Measurements from ENCODE around the gene PLEKHM2.

Gene PLEKHM2

DNA sequence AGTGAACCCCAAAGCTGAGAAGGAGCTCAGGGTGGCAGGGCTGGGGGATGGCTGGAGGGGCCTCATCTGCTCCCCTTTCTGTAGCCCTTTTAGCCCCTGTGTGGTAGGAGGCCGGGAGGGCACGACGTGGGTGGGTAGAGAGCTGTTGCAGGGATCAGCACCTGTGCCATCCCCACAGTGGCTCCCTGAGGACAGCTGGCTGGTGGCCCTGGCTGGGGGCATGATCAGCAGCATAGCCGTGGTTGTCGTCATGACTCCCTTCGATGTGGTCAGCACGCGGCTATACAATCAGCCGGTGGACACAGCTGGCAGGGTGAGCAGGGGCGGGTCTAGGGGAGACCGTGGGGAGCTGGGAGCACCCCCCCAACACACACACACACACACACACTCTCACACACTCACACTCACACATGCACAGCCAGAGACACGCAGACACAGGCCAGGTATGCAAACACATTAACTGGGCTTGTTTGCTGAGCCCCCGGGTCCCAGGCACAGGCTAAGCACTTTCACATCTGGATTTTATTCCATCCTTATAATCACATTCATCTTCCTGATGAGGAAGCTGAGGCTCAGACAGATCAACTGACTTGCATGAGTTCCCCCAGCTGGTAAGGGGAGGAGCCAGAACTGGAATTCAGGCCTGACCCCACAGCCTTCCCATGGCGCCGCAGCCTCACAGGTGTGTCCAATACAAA, 54.4 kb downstream of the PLEKHM2 start:
- no peak for DNase-seq (ENCODE audit: low spot score)

DNA sequence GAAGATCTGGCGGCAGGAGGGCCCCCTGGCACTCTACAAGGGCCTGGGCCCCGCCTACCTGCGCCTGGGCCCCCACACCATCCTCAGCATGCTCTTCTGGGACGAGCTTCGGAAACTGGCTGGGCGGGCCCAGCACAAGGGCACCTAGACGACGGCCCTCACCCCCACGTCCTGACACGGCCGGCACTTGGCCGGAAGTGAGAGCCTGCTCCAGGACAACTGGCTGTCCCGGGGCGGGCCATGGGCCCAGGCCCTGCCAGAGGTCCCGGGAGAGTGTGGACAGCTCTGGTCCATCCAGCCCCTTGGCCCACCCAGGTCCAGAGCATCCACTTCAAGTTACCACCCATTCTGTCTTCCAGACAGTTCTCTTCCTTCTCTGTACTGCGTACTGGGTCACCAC, 55.1 kb downstream of the PLEKHM2 start:
- DNase-seq (ENCODE audit: low spot score): no peak

DNA sequence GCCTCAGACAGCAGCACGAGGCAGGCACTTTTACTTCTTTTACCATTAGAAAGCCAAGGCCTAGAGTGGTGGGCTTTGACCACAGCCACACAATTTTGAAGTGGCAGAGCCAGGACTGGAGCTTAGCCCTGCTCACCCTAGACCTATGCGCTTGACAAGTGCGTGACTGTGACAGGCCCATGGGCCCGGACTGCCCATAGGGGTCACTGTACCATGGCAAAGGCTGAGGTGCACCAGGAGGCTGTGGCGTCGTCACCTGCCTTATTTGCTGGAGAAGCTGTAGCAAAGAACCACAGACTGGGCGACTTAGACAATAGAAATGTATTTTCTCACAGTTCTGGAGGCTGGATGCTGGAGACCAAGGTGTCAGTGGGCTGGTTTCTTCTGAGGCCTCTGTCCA, 55.6 kb downstream of the PLEKHM2 start:
- no peak for DNase-seq (ENCODE audit: low spot score)

DNA sequence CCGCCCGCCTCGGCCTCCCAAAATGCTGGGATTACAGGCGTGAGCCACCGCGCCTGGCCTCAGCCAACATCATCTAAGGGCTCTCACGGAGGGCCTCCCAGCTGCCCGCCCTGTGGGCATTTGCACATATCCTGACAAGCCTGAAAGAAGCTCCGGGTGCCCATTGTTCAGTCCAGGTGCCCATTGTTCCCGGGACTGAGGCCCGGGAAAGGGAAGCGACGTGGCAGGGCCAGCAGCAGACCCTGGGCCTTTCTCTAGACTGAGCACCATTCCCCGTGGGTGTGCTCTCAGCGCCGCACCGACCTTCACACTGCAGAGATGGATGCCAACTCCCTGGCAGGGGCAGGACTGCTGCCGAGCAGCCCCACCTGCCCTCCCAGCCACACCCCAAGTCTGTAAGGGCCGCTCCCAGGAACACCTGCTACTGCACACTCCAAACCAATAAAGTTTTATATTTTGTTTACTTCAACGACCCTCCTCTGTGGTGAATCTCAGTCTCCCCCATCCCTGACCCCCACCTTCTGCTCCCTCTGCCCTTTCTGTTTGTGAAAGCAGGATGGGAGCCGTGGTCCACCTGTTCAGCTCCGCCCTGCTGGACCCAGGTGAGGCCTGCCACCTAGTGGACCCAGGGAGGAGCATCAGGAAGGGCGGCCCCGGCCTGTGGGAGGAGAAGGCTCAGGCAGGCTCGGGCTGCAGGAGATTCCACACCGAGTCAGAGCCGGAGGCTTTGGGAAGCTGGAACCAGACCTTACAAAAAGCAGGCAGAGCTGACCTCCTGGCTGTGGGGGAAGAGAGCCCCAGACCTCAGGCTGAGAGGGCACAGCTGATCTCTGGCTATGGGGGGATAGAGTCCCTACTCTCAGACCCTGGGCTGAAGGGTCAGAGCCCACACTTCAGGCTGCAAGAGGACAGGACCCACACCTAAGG, 57.1 kb downstream of the PLEKHM2 start:
- DNase-seq (ENCODE audit: low spot score): peak; percentile 27

- DNase-seq (ENCODE audit: low spot score): no peak
Observed at GRCh38 chr1:15742339-15742801, 58.2 kb downstream of the PLEKHM2 start, which contains the start of gene TMEM82. Gene TMEM82 (plus strand): TSS chr1:15742499. CDS start chr1:15742560, 61 bp downstream.

DNA sequence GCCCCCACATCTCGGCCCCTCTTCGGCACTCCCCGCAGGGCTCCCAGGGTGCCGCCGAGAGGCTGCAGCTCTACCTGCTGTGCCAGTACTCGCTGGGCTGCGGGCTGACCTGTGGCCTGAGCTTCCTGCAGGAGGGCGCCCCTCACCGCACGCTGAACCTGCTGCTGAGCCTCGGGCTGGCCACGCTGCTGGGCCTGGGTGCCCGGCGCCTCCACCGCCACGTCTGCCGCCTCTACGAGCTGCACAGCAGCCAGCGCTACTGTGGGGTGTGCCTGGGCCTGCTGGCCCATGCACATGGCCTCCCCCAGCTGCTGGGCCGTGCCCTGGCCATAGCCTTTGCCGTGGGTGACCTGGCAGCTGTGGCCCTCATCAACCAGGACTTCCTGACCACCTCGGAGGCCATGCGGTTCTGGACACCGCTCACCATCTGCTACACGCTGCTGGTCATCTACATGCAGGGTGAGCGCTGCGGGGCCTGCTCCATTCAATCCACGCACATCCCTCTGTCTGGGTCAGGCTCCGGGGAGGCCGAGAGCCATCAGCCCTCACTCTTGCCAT, 60.1 kb downstream of the PLEKHM2 start:
- DNase-seq (ENCODE audit: low spot score): no peak

- DNase-seq (ENCODE audit: low spot score): no peak
Observed at GRCh38 chr1:15747378-15747777, 63.3 kb downstream of the PLEKHM2 start.

- DNase-seq (ENCODE audit: low spot score): no peak
Observed at GRCh38 chr1:15748264-15748663, 64.1 kb downstream of the PLEKHM2 start.

GRCh38 chr1:15748690-15749398, 64.7 kb downstream of the PLEKHM2 start:
- no peak for DNase-seq (ENCODE audit: low spot score)

- DNase-seq (ENCODE audit: low spot score): no peak
Observed at GRCh38 chr1:15749399-15750291, 65.5 kb downstream of the PLEKHM2 start.

DNA sequence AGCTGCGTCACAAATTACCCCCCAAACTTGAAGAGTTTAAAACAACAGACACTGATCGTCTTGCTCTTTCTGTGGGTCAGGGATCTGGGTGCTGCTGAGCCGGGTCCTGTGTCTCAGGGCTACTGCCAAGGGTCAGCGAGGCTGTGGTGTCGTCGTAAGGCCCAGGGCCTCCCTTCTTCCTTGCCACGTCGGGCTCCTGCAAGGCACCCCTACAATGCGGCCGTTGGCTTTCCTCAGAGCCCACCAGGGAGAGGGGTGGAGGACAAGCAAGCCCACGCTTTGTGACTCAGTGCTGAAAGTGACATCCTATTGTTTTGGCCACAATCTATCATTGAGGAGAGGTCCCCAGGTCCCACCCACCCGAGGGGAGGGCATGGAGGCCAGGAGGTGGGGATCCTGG, 66.8 kb downstream of the PLEKHM2 start:
- DNase-seq (ENCODE audit: low spot score): no peak

DNA sequence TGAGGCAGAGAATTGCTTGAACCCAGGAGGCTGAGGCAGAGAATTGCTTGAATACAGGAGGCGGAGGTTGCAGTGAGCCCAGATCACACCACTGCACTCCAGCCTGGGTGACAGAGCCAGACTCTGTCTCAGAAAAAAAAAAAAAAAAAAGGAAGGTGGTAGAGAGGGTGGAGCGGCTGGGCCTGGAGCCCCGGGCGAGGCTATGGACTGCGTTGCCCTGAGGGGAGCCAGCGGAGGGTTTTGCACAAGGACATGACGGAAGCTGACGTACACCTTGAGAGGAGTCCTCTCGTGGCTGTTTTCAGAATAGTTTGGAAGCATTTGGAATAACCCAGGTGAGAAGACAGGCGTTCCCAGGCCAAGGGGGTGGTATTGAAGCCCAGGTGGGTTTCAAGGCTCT, 67.6 kb downstream of the PLEKHM2 start:
- DNase-seq (ENCODE audit: low spot score): no peak

DNA sequence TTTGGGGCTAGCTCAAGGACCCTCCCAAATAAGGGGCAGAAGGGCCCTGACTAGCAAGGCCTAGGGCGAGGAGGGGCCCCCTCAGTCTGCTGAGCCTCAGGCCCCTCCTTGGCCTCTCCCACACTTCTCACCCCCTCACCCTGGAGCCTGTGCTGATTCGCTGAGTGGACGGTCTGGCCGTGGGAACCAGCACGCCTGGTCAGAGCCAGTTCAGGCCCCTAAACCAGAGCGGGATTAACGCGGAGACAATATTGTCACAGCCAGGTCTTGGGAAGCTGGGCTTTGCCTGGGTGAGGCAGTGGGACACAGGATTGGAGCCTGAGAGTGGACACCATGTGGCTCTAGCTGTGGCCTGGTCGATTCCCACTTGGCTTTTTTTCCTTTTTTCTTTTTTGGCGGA, 69.7 kb downstream of the PLEKHM2 start:
- no peak for DNase-seq (ENCODE audit: low spot score)

GRCh38 chr1:15755021-15755645, 71.0 kb downstream of the PLEKHM2 start:
- no peak for DNase-seq (ENCODE audit: low spot score)

DNA sequence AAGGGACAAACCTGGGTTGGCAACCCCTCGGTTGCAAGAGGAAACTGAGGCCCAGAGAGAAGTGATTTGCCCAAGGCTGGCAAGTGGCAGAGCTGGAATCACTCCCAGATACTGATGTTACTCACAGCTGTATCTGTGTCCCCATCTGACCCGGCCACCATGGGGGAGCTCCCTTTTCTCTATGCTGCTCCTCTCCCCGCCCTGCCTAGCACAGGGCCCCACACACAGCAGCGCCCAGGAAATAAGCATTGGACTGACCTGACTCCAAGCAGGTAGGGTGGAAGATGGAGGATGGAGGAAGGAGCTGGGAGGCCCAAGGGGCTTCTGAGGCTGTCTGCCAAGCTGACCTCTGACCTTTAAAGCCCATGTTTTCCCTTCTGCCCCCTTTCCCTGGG, 71.5 kb downstream of the PLEKHM2 start:
- no peak for DNase-seq (ENCODE audit: low spot score)

- no peak for DNase-seq (ENCODE audit: low spot score)
Observed at GRCh38 chr1:15756143-15757015, 72.3 kb downstream of the PLEKHM2 start.

DNA sequence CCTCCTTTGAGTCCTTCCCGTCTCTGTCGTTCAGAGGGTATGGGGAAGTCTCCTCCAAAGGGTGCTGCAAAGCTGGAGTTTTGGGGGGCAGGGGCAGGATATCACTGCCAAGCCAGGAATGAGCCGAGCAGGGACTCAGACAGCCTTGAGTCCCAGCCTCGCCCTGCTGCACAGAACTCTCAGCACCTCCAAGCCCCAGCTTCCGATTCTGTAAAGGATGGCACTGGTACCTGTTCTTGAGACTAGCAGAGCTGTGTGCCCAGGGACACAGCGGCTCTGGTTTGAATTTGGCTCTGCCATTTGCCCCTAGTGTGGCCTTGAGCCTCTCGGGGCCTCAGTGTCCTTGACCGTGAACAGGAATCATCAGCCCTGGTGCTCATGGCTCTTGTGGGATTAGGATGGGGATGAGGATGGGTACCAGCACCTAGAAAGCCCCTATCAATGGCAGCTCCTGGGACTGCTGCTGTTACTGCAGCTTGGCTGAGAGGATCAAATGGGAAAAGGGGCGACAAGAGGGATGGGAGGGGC, 73.0 kb downstream of the PLEKHM2 start:
- no peak for DNase-seq (ENCODE audit: low spot score)

- no peak for DNase-seq (ENCODE audit: low spot score)
Observed at GRCh38 chr1:15757575-15758342, 73.6 kb downstream of the PLEKHM2 start.
